ENCODE results near the gene ARF4.
A peak's percentile ranks its signal among the peaks of the same experiment; 100 is the strongest.

The ARF4 gene

GRCh38 chr3:57604971-57605370 lies 7.8 kb upstream of the ARF4 start:
- in situ Hi-C loops (cut with HindIII; ENCODE audit: low pct_ligation_motif_present, low sequenced_read_pairs), result no loop called here
- H3K27ac ChIP-seq, result no peak overlapping the region
- no peak overlapping the region for H3K4me3 ChIP-seq (ENCODE audit: low read depth, low read length)
- DNase-seq, result no peak
- H3K27me3 ChIP-seq (replicated peaks), result no peaks in the 10 kb centered on the region
- TF ChIP-seq CTCF (IDR thresholded peaks at IDR 0.05; ENCODE audit: low read depth, low read length, missing control alignments), result no peak
- no peaks in the 10 kb centered on the region for H3K36me3 ChIP-seq (replicated peaks)

GRCh38 chr3:57600195-57600594 lies 3.1 kb upstream of the ARF4 start:
- H3K27me3 ChIP-seq (replicated peaks), result no peaks in the 10 kb centered on the region
- H3K4me3 ChIP-seq (ENCODE audit: low read depth, low read length), result no peak overlapping the region
- peaks cover 8% of the 10 kb centered on the region for H3K36me3 ChIP-seq (replicated peaks)
- no peak for DNase-seq
- in situ Hi-C loops (cut with HindIII; ENCODE audit: low pct_ligation_motif_present, low sequenced_read_pairs), result no loop called here
- no peak overlapping the region for H3K27ac ChIP-seq
- TF ChIP-seq CTCF (IDR thresholded peaks at IDR 0.05; ENCODE audit: low read depth, low read length, missing control alignments), result no peak

GRCh38 chr3:57598765-57599360 lies 1.7 kb upstream of the ARF4 start:
- Histone ChIP-seq H3K27ac (peak overlapping the region; percentile 93), H3K27me3 (replicated peaks) (no peaks in the 10 kb centered on the region), H3K4me3 (ENCODE audit: low read depth, low read length) (peak overlapping the region; percentile 68), H3K36me3 (replicated peaks) (peaks cover 13% of the 10 kb centered on the region)
- in situ Hi-C loops (cut with HindIII; ENCODE audit: low pct_ligation_motif_present, low sequenced_read_pairs), result no loop called here
- DNase-seq, result no peak
- no peak for TF ChIP-seq CTCF (IDR thresholded peaks at IDR 0.05; ENCODE audit: low read depth, low read length, missing control alignments)

- peaks cover 19% of the 10 kb centered on the region for H3K36me3 ChIP-seq (replicated peaks)
- in situ Hi-C loops (cut with HindIII; ENCODE audit: low pct_ligation_motif_present, low sequenced_read_pairs), result no loop called here
- peak; percentile 93 for DNase-seq
- no peaks in the 10 kb centered on the region for H3K27me3 ChIP-seq (replicated peaks)
- H3K27ac ChIP-seq, result peak overlapping the region; percentile 98
- no peak for TF ChIP-seq CTCF (IDR thresholded peaks at IDR 0.05; ENCODE audit: low read depth, low read length, missing control alignments)
- H3K4me3 ChIP-seq (ENCODE audit: low read depth, low read length), result peak overlapping the region; percentile 100
Observed at GRCh38 chr3:57596495-57597126, 533 bp downstream of the ARF4 start.

- H3K27ac ChIP-seq, result no peak overlapping the region
- no peak for TF ChIP-seq CTCF (IDR thresholded peaks at IDR 0.05; ENCODE audit: low read depth, low read length, missing control alignments)
- in situ Hi-C loops (cut with HindIII; ENCODE audit: low pct_ligation_motif_present, low sequenced_read_pairs), result no loop called here
- peak overlapping the region; percentile 100 for H3K4me3 ChIP-seq (ENCODE audit: low read depth, low read length)
- H3K27me3 ChIP-seq (replicated peaks), result no peaks in the 10 kb centered on the region
- DNase-seq, result no peak
- H3K36me3 ChIP-seq (replicated peaks), result peaks cover 29% of the 10 kb centered on the region
Observed at GRCh38 chr3:57594576-57594975, 2.6 kb downstream of the ARF4 start.

- H3K4me3 ChIP-seq (ENCODE audit: low read depth, low read length), result peak overlapping the region; percentile 100
- H3K27ac ChIP-seq, result no peak overlapping the region
Observed at GRCh38 chr3:57594144-57594543, 3.0 kb downstream of the ARF4 start.

More at GRCh38 chr3:57594144-57594543, 3.0 kb downstream of the ARF4 start:
- DNase-seq, result no peak
- TF ChIP-seq CTCF (IDR thresholded peaks at IDR 0.05; ENCODE audit: low read depth, low read length, missing control alignments), result no peak
- in situ Hi-C loops (cut with HindIII; ENCODE audit: low pct_ligation_motif_present, low sequenced_read_pairs), result no loop called here
- Histone ChIP-seq H3K36me3 (replicated peaks) (peaks cover 34% of the 10 kb centered on the region), H3K27me3 (replicated peaks) (no peaks in the 10 kb centered on the region)

Measured in brain microvascular endothelial cell (primary cell).